Activated T-cell treated with anti-CD3 and anti-CD28 coated beads for 24 hours (primary cell): ENCODE results near the gene SLC39A13.

ENCODE experiments used
- DNase-seq: peaks from one replicate; pipeline ENCODE4 v3.0.0-alpha.2; 2020; ENCODE audit warnings: low read depth

SLC39A13 gene

DNA sequence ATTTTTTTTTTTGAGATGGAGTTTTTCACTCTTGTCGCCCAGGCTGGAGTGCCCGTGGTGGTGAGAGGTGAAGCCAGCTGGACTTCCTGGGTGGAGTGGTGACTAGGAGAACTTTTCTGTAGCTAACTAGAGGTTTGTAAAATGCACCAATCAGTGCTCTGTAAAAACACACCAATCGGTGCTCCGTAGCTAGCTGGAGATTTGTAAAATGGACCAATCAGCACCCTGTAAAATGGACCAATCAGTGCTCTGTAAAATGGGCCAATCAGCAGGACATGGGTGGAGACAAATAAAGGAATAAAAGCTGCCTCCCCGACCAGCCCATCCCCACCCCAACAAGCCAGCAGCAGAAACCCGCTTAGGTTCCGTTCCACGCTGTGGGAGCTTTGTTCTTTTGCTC is 45.0 kb downstream of the SLC39A13 start:
- no peak for DNase-seq

DNA sequence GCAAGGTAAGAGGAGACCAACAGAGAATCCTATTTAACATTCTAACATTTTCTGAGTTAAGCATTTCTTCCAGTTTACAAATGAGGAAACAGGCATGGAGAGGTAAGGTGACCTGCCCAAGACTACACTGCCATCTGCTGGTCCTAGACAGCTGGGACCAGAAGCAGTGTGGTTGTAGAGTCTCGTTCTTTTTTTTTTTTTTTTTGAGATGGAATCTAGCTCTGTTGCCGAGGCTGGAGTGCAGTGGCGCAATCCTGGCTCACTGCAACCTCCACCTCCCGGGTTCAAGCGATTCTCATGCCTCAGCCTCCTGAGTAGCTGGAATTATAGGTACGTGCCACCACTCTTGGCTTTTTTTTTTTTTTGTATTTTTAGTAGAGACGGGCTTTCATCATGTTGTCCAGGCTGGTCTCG is 45.9 kb downstream of the SLC39A13 start:
- peak; percentile 49 for DNase-seq

DNA sequence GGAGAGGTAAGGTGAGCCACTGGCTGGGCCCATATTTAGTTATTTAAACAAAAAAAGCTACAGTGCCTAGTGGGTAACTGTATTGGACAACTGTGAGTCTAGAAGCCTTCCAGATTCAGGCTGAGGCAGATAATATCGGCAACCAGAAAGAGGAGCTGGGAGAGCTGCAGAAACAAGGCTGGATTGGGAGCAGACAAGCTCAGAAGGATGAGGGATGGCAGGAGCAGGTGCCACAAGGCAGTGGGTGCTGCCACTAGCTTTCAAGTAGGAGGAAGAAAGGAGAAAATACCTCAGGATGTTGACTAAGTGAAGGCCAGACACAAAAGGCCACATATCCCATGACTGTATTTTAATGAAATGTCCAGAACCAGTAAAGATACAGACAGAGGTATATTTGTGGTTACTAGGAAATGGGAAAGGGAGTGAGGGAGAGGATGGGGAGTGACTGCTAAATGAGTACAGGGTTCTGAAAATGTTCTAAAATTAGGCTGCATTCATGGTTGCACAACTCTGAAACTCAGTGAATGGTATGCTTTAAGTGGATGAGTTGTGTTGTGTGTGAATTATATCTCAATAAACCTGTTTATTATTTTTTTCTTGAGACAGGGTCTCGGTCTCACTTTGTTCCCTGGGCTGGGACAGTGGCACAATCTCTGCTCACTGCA is 52.3 kb downstream of the SLC39A13 start:
- no peak for DNase-seq

DNA sequence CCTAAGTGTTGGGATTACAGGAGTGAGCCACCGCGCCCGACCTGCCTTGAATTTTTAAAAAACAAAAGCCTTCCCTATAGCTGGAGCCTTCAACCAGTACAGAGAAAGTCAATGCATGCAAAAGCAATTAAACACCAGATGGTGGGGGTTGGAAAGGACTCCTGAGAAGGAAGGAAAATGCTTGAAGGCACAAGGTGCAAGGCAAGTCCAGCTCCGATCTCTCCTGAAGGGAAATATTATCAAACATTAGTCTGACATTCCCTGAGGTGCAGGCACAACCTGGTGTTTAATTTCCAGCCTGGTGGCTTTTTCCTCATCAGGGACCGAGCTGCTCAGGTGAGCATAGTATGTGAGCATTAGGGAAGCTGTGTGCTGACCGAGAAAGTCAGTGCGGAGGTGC is 53.5 kb downstream of the SLC39A13 start:
- DNase-seq, result no peak

- DNase-seq, result no peak
These were observed 56.1 kb downstream of the SLC39A13 start for GRCh38 chr11:47464483-47464882.
